Measurements from ENCODE around the gene HTR1A.

HTR1A gene

GRCh38 chr5:63987053-63987452 lies 24.8 kb upstream of the HTR1A start:
- H2AFZ ChIP-seq (ENCODE audit: low read depth, low read length, severe bottlenecking): no peak overlapping the region
- H3K36me3 ChIP-seq (ENCODE audit: low read length): no peaks in the 10 kb centered on the region
- no peak overlapping the region for H3K4me2 ChIP-seq (ENCODE audit: low read depth, low read length, poor library complexity, severe bottlenecking)
- TF ChIP-seq CTCF (IDR thresholded peaks at IDR 0.05; ENCODE audit: insufficient read depth, low read length, poor library complexity, severe bottlenecking) (no peak), EZH2phosphoT487 (conservative IDR thresholded peaks at IDR 0.05; ENCODE audit: low read length) (no peak)
- H3K9me2 ChIP-seq (replicated peaks; ENCODE audit: insufficient read depth, low read length): no peaks in the 10 kb centered on the region
- no peaks in the 10 kb centered on the region for H3K9me3 ChIP-seq (ENCODE audit: insufficient read depth, low read length)
- no peaks in the 10 kb centered on the region for H3K79me2 ChIP-seq (ENCODE audit: insufficient read depth, low read length)
- no peak overlapping the region for H3K9ac ChIP-seq (ENCODE audit: low read length)
- H3F3A ChIP-seq (ENCODE audit: insufficient read depth): no peaks in the 10 kb centered on the region
- H4K20me1 ChIP-seq (ENCODE audit: low read depth, low read length): no peaks in the 10 kb centered on the region
- H3K27me3 ChIP-seq (ENCODE audit: low read length): no peaks in the 10 kb centered on the region
- no peak overlapping the region for H3K4me3 ChIP-seq (ENCODE audit: insufficient read depth, low read length, poor library complexity, severe bottlenecking)
- no peak overlapping the region for H3K27ac ChIP-seq (ENCODE audit: low read depth, low read length)

GRCh38 chr5:63981864-63982263 lies 19.6 kb upstream of the HTR1A start:
- no peaks in the 10 kb centered on the region for H3K9me2 ChIP-seq (replicated peaks; ENCODE audit: insufficient read depth, low read length)
- no peaks in the 10 kb centered on the region for H3K79me2 ChIP-seq (ENCODE audit: insufficient read depth, low read length)
- H3K27me3 ChIP-seq (ENCODE audit: low read length): no peaks in the 10 kb centered on the region
- H2AFZ ChIP-seq (ENCODE audit: low read depth, low read length, severe bottlenecking): no peak overlapping the region
- H3K4me3 ChIP-seq (ENCODE audit: insufficient read depth, low read length, poor library complexity, severe bottlenecking): no peak overlapping the region
- H3K4me2 ChIP-seq (ENCODE audit: low read depth, low read length, poor library complexity, severe bottlenecking): no peak overlapping the region
- no peaks in the 10 kb centered on the region for H3K36me3 ChIP-seq (ENCODE audit: low read length)
- H3K9me3 ChIP-seq (ENCODE audit: insufficient read depth, low read length): no peaks in the 10 kb centered on the region
- no peak overlapping the region for H3K9ac ChIP-seq (ENCODE audit: low read length)
- no peak overlapping the region for H3K27ac ChIP-seq (ENCODE audit: low read depth, low read length)
- no peaks in the 10 kb centered on the region for H4K20me1 ChIP-seq (ENCODE audit: low read depth, low read length)
- TF ChIP-seq CTCF (IDR thresholded peaks at IDR 0.05; ENCODE audit: insufficient read depth, low read length, poor library complexity, severe bottlenecking): no peak
- no peak for TF ChIP-seq EZH2phosphoT487 (conservative IDR thresholded peaks at IDR 0.05; ENCODE audit: low read length)
- H3F3A ChIP-seq (ENCODE audit: insufficient read depth): no peaks in the 10 kb centered on the region

DNA sequence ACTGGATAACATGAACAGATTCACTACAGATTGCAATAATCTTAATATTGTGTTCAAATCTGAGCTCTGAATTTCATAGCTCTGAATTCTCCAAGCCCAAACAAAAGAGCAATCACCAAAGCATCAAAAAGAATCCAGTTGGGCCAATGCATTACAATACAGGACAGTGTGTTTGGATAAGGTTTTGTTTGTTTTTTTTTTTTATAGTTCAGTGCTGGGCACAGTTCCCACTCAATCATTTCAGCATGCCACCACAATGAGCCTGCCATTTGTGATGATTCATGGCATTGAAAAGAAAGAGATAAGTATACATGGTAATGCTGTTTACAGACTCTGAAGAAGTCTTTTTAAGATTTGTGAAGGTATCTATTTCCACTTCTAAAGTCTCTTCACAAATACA lies 1.7 kb upstream of the HTR1A start:
- Histone ChIP-seq H3K27ac (ENCODE audit: low read depth, low read length) (no peak overlapping the region), H3K4me3 (ENCODE audit: insufficient read depth, low read length, poor library complexity, severe bottlenecking) (no peak overlapping the region), H3K9ac (ENCODE audit: low read length) (no peak overlapping the region), H3K36me3 (ENCODE audit: low read length) (no peaks in the 10 kb centered on the region), H3K9me2 (replicated peaks; ENCODE audit: insufficient read depth, low read length) (no peaks in the 10 kb centered on the region), H3K27me3 (ENCODE audit: low read length) (no peaks in the 10 kb centered on the region), H3F3A (ENCODE audit: insufficient read depth) (no peaks in the 10 kb centered on the region), H3K4me2 (ENCODE audit: low read depth, low read length, poor library complexity, severe bottlenecking) (no peak overlapping the region), H2AFZ (ENCODE audit: low read depth, low read length, severe bottlenecking) (no peak overlapping the region), H3K9me3 (ENCODE audit: insufficient read depth, low read length) (no peaks in the 10 kb centered on the region), H4K20me1 (ENCODE audit: low read depth, low read length) (no peaks in the 10 kb centered on the region), H3K79me2 (ENCODE audit: insufficient read depth, low read length) (no peaks in the 10 kb centered on the region)
- TF ChIP-seq EZH2phosphoT487 (conservative IDR thresholded peaks at IDR 0.05; ENCODE audit: low read length) (no peak), CTCF (IDR thresholded peaks at IDR 0.05; ENCODE audit: insufficient read depth, low read length, poor library complexity, severe bottlenecking) (no peak)
